Naive thymus-derived CD4-positive, alpha-beta T cell (primary cell): Measurements from ENCODE around the gene TRABD2A. TPM values are rescaled to one million over a fixed set of nuclear protein-coding genes. Genes with fewer than 3 reads are reported as not detected.

ENCODE experiments used
- ATAC-seq: fragments of 150-1000 bp; cut with Tn5 transposase; 2 replicates; pipeline ENCODE4 v1.10.0; 2021; ENCODE audit warnings: mild to moderate bottlenecking, moderate library complexity
- CTCF ChIA-PET: fragments of 350-600 bp; sonication (Branson Sonifier 250); formaldehyde crosslinking; loops from one replicate; lab custom pipeline; 2021; ENCODE audit warnings: antibody characterized with exemption; lab: Charles Lee
- POLR2A ChIA-PET: fragments of 350-600 bp; sonication (Branson Sonifier 250); formaldehyde crosslinking; loops from one replicate; lab custom pipeline; 2021; ENCODE audit warnings: antibody characterized with exemption, inconsistent platforms; lab: Charles Lee
- DNase-seq, 9 donors: peaks; one replicate each; pipeline versions ENCODE4 v3.0.0 to v3.0.0-alpha.2; 2020 to 2022; ENCODE audit warnings: mixed read lengths in 1 of 9
- H3K27ac ChIP-seq: one replicate; pipeline ENCODE4 v1.7.0; 2013; ENCODE audit warnings: mild to moderate bottlenecking, low read depth, low read length, moderate library complexity
- H3K27me3 ChIP-seq, 2 donors: one replicate each; pipeline ENCODE4 v1.7.0; 2013; ENCODE audit warnings: low read length in 2 of 2, mild to moderate bottlenecking in 2 of 2, moderate library complexity in 2 of 2; ENCODE audit not compliant: control insufficient read depth in 2 of 2, insufficient read depth in 2 of 2
- H3K36me3 ChIP-seq, 3 experiments: 1 replicate in 2 of 3; 2 replicates in 1 of 3; pipeline ENCODE4 v1.7.0; 2013; ENCODE audit warnings: low read length in 3 of 3, mild to moderate bottlenecking in 3 of 3, moderate library complexity in 1 of 3; ENCODE audit not compliant: insufficient read depth in 3 of 3, control insufficient read depth in 2 of 3
- H3K4me1 ChIP-seq, 2 donors: one replicate each; pipeline ENCODE4 v1.7.0; 2013; ENCODE audit warnings: low read length in 2 of 2, mild to moderate bottlenecking in 2 of 2, moderate library complexity in 1 of 2; ENCODE audit not compliant: control insufficient read depth in 2 of 2, insufficient read depth in 2 of 2
- H3K4me3 ChIP-seq: 2 replicates; pipeline ENCODE4 v1.7.0; 2013; ENCODE audit warnings: mild to moderate bottlenecking, low read length
- H3K9me3 ChIP-seq, 3 experiments: 1 replicate in 2 of 3; 2 replicates in 1 of 3; pipeline ENCODE4 v1.7.0; 2013; ENCODE audit warnings: low read length in 3 of 3; ENCODE audit not compliant: control insufficient read depth in 2 of 3
- H3K27ac Mint-ChIP-seq, 9 donors: one replicate each; pipeline ENCODE4 v1.8.0; 2020 to 2022; ENCODE audit warnings: mixed read lengths in 9 of 9, mild to moderate bottlenecking in 8 of 9, moderate library complexity in 5 of 9, inconsistent platforms in 2 of 9
- H3K27me3 Mint-ChIP-seq, 5 donors: one replicate each; pipeline ENCODE4 v1.8.0; 2021 to 2022; ENCODE audit warnings: mixed read lengths in 5 of 5, mild to moderate bottlenecking in 1 of 5
- H3K36me3 Mint-ChIP-seq, 5 donors: one replicate each; pipeline ENCODE4 v1.8.0; 2020 to 2022; ENCODE audit warnings: mixed read lengths in 5 of 5, mild to moderate bottlenecking in 3 of 5, inconsistent platforms in 1 of 5
- H3K4me1 Mint-ChIP-seq, 7 donors: one replicate each; pipeline ENCODE4 v1.8.0; 2020 to 2022; ENCODE audit warnings: mixed read lengths in 7 of 7, mild to moderate bottlenecking in 3 of 7, inconsistent platforms in 1 of 7
- H3K4me3 Mint-ChIP-seq, 10 donors: one replicate each; pipeline ENCODE4 v1.8.0; 2020 to 2022; ENCODE audit warnings: mild to moderate bottlenecking in 10 of 10, mixed read lengths in 10 of 10, moderate library complexity in 6 of 10, inconsistent platforms in 2 of 10
- H3K9me3 Mint-ChIP-seq, 11 donors: one replicate each; pipeline ENCODE4 v1.8.0; 2020 to 2022; ENCODE audit warnings: mixed read lengths in 11 of 11, mild to moderate bottlenecking in 4 of 11, inconsistent platforms in 1 of 11, moderate library complexity in 1 of 11
- intact Hi-C, 2 donors: fragments of 100-400 bp; cut with micrococcal nuclease; formaldehyde crosslinking; loops; one replicate each; pipeline ENCODE4 v1.15.1; 2023
- polyA plus RNA-seq, 2 donors: library from polyadenylated mRNA; unstranded; fragments of 300-500 nt; fragmentation: Illumina TruSeq; gene quantifications; one replicate each; pipeline ENCODE4 v1.2.3, GENCODE V29; 2021
- total RNA-seq, 6 experiments: library from RNA in 5 of 6; stranded (reverse) in 5 of 6; gene quantifications; 1 replicate in 5 of 6; 2 replicates in 1 of 6; pipeline ENCODE4 v1.2.3 and lab custom pipeline; 2021 to 2026

The TRABD2A gene
- total and polyA plus RNA-seq, 7 experiments from 2014 or later: 75.0 to 288 (median 182) TPM

GRCh38 chr2:84904151-84904550 lies 23.3 kb upstream of the TRABD2A start:
- Histone ChIP-seq H3K4me1 (peaks cover 34 to 35% of the 10 kb centered on the region in 2 donors), H3K36me3 (peaks cover 0 to 11% (median 0%) of the 10 kb centered on the region in 3 experiments), H3K4me3 (peak overlapping the region; percentile 89), H3K27ac (peak overlapping the region; percentile 81), H3K9me3 (peaks cover 0 to under 1% (median 0%) of the 10 kb centered on the region in 3 experiments), H3K27me3 (no peaks in the 10 kb centered on the region)
- Mint-ChIP-seq H3K9me3 (peaks cover 0 to 18% (median under 1%) of the 10 kb centered on the region in 11 donors), H3K4me3 (peak overlapping the region; percentile 89 to 98 (median 94)), H3K36me3 (peaks cover 0 to 49% (median 13%) of the 10 kb centered on the region in 5 donors), H3K4me1 (peaks cover 34 to 73% (median 67%) of the 10 kb centered on the region in 7 donors), H3K27ac (peak overlapping the region; percentile 89 to 99 (median 95)), H3K27me3 (peaks cover 0 to 2% (median 0%) of the 10 kb centered on the region in 5 donors)
- CTCF ChIA-PET: interaction anchor here (0.9 to 5.8 kb wide), 8 partner anchors 9 to 39 kb away, joined by 3 to 87 read pairs (median 4); partner anchors contain the start of gene TRABD2A
- intact Hi-C loops: loop anchor here in 1 of 2 donors (2.0 kb wide), 1 partner anchor 57 kb away; no protein-coding TSS in a partner anchor
- POLR2A ChIA-PET: interaction anchor here (2.2 to 16.2 kb wide), 10 partner anchors 9 to 424 kb away, joined by 8 to 617 read pairs (median 26); partner anchors contain the start of genes TGOLN2 and TRABD2A
- DNase-seq: peak in 2 of 9 donors; percentile 7 to 22
- no peak for ATAC-seq

- intact Hi-C loops: no loop called here
- POLR2A ChIA-PET: interaction anchor here (1.5 to 16.2 kb wide), 4 partner anchors 9 to 20 kb away, joined by 7 to 617 read pairs (median 252); partner anchors contain the start of gene TRABD2A
- peaks cover 33 to 36% of the 10 kb centered on the region in 2 donors for H3K4me1 ChIP-seq
- CTCF ChIA-PET: interaction anchor here (0.6 to 3.5 kb wide), 5 partner anchors 17 to 398 kb away, joined by 3 to 18 read pairs (median 3); partner anchors contain the start of gene TRABD2A
- no peak for ATAC-seq
- no peaks in the 10 kb centered on the region for H3K27me3 ChIP-seq
- Mint-ChIP-seq H3K4me3 (peak overlapping the region in 2 of 10 donors; percentile 53 to 55), H3K27ac (peak overlapping the region in 8 of 9 donors; percentile 23 to 99 (median 78)), H3K9me3 (peaks cover 0 to 13% (median 0%) of the 10 kb centered on the region in 11 donors), H3K27me3 (peaks cover 0 to 2% (median 0%) of the 10 kb centered on the region in 5 donors), H3K4me1 (peaks cover 33 to 74% (median 67%) of the 10 kb centered on the region in 7 donors), H3K36me3 (peaks cover 0 to 39% (median 13%) of the 10 kb centered on the region in 5 donors)
- peaks cover 0 to 11% (median 0%) of the 10 kb centered on the region in 3 experiments for H3K36me3 ChIP-seq
- peak in 1 of 9 donors; percentile 15 for DNase-seq
- H3K4me3 ChIP-seq: no peak overlapping the region
- H3K27ac ChIP-seq: no peak overlapping the region
- no peaks in the 10 kb centered on the region for H3K9me3 ChIP-seq
Observed at GRCh38 chr2:84902526-84902925, 21.6 kb upstream of the TRABD2A start.

- Mint-ChIP-seq H3K27ac (peak overlapping the region in 4 of 9 donors; percentile 14 to 99 (median 64)), H3K36me3 (peaks cover 0 to 30% (median 8%) of the 10 kb centered on the region in 5 donors), H3K4me3 (no peak overlapping the region), H3K9me3 (peaks cover 0 to 7% (median 0%) of the 10 kb centered on the region in 11 donors), H3K4me1 (peaks cover 27 to 73% (median 65%) of the 10 kb centered on the region in 7 donors), H3K27me3 (no peaks in the 10 kb centered on the region)
- CTCF ChIA-PET: interaction anchor here (0.6 to 3.5 kb wide), 4 partner anchors 18 to 398 kb away, joined by 3 to 18 read pairs (median 4); no protein-coding TSS in a partner anchor
- Histone ChIP-seq H3K27ac (no peak overlapping the region), H3K4me3 (no peak overlapping the region), H3K36me3 (peaks cover 0 to 11% (median 0%) of the 10 kb centered on the region in 3 experiments), H3K9me3 (no peaks in the 10 kb centered on the region), H3K27me3 (no peaks in the 10 kb centered on the region), H3K4me1 (peaks cover 30 to 35% of the 10 kb centered on the region in 2 donors)
- DNase-seq: peak in 1 of 9 donors; percentile 18
- intact Hi-C loops: no loop called here
- no peak for ATAC-seq
- POLR2A ChIA-PET: interaction anchor here (2.3 to 16.2 kb wide), 3 partner anchors 10 to 19 kb away, joined by 9 to 617 read pairs (median 495); partner anchors contain the start of gene TRABD2A
Observed at GRCh38 chr2:84901593-84902120, 20.8 kb upstream of the TRABD2A start.

- CTCF ChIA-PET: interaction anchor here (1.2 to 3.5 kb wide), 2 partner anchors 19 to 25 kb away, joined by 5 to 18 read pairs; no protein-coding TSS in a partner anchor
- Histone ChIP-seq H3K27ac (no peak overlapping the region), H3K9me3 (no peaks in the 10 kb centered on the region), H3K27me3 (no peaks in the 10 kb centered on the region), H3K36me3 (peaks cover 0 to 5% (median 0%) of the 10 kb centered on the region in 3 experiments), H3K4me3 (no peak overlapping the region), H3K4me1 (peaks cover 30 to 35% of the 10 kb centered on the region in 2 donors)
- ATAC-seq (no peak), DNase-seq (peak in 1 of 9 donors; percentile 8)
- Mint-ChIP-seq H3K27ac (peak overlapping the region in 6 of 9 donors; percentile 1 to 99 (median 72)), H3K4me3 (no peak overlapping the region), H3K4me1 (peaks cover 28 to 79% (median 70%) of the 10 kb centered on the region in 7 donors), H3K9me3 (peaks cover 0 to 7% (median 0%) of the 10 kb centered on the region in 11 donors), H3K27me3 (no peaks in the 10 kb centered on the region), H3K36me3 (peaks cover 0 to 23% (median 1%) of the 10 kb centered on the region in 5 donors)
- POLR2A ChIA-PET: interaction anchor here (0.7 to 16.2 kb wide), 5 partner anchors 11 to 251 kb away, joined by 3 to 617 read pairs (median 9); partner anchors contain the start of gene TRABD2A
- intact Hi-C loops: no loop called here
Observed at GRCh38 chr2:84900971-84901370, 20.1 kb upstream of the TRABD2A start.

- POLR2A ChIA-PET: interaction anchor here (0.7 to 16.2 kb wide), 6 partner anchors 17 to 205 kb away, joined by 3 to 617 read pairs (median 5); partner anchors contain the start of gene TRABD2A
- H3K4me1 ChIP-seq: peaks cover 38 to 46% of the 10 kb centered on the region in 2 donors
Observed at GRCh38 chr2:84899304-84900204, 18.7 kb upstream of the TRABD2A start.

More at GRCh38 chr2:84899304-84900204, 18.7 kb upstream of the TRABD2A start:
- H3K4me3 Mint-ChIP-seq: no peak overlapping the region
- no peaks in the 10 kb centered on the region for H3K9me3 ChIP-seq
- intact Hi-C loops: no loop called here
- peaks cover 41 to 90% (median 81%) of the 10 kb centered on the region in 7 donors for H3K4me1 Mint-ChIP-seq
- H3K4me3 ChIP-seq: no peak overlapping the region
- peaks cover 0 to 7% (median 0%) of the 10 kb centered on the region in 11 donors for H3K9me3 Mint-ChIP-seq
- no peak overlapping the region for H3K27ac ChIP-seq
- ATAC-seq (no peak), DNase-seq (peak in 1 of 9 donors; percentile 11)
- peak overlapping the region; percentile 30 to 99 (median 82) for H3K27ac Mint-ChIP-seq
- CTCF ChIA-PET: interaction anchor here (1.3 to 3.5 kb wide), 4 partner anchors 9 to 26 kb away, joined by 3 to 18 read pairs (median 8); no protein-coding TSS in a partner anchor
- H3K27me3 ChIP-seq: no peaks in the 10 kb centered on the region
- H3K36me3 Mint-ChIP-seq: peaks cover 0 to 23% (median 0%) of the 10 kb centered on the region in 5 donors
- H3K27me3 Mint-ChIP-seq: no peaks in the 10 kb centered on the region
- H3K36me3 ChIP-seq: no peaks in the 10 kb centered on the region
